Non-pigmented ciliary epithelial cell (primary cell): ENCODE measurements around the gene NADSYN1.

Experiments
- DNase-seq: peaks from one replicate; pipeline ENCODE4 v3.0.0-alpha.2; 2010; ENCODE audit warnings: low read depth

Gene NADSYN1

GRCh38 chr11:71451596-71452198, 1.3 kb upstream of the NADSYN1 start:
- DNase-seq = no peak

- DNase-seq = no peak
These were observed 585 bp upstream of the NADSYN1 start for GRCh38 chr11:71452199-71453036.

DNA sequence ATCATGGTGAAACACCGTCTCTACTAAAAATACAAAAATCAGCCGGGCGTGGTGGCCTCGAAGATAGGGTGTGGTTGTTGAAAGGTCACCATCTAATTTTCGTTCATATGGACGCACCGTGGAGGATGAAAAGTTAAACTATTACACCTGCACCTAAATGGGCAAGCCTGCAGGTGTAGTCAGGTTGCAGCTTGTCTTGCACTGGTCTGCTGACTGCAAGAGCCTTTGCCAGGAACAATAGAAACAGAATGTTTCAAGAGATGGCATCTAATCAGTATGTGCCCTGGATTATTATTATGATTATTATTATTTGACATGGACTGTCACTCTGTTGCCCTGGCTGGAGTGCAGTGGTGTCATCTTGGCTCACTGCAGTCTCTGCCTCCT, 908 bp downstream of the NADSYN1 start:
- no peak for DNase-seq

DNA sequence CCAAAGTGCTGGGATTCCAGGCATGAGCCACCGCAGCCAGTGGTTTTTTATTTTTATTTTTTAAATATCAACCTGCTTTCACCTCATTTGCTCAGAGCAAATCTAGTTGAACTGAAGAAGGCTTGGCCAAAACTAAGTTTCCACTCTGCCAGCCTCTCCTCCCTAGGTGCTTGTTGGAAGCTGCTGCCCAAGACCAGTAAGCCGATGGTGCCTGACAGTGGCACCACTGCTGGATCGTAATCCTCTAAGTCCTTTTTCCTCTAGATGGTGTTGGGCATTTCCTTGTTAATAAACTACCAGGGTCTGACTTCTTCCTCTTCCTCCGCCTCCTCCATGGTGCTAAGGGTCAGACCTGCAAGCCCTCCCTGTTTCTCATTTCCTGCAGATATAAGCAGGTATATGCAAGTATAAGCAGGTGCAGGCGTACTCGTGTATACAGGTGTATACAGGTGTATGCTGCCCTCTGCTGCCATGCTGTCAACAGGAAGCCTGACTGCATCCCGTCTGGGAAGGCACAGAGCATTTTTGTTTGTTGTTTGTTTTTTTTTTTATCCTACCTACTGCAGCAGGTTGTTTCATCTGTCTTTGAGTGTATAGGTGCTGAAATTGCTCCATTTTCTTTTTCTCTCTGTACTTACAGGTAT, 1.6 kb downstream of the NADSYN1 start:
- DNase-seq = no peak

GRCh38 chr11:71456294-71456693, 3.3 kb downstream of the NADSYN1 start:
- DNase-seq = no peak

- no peak for DNase-seq
These were observed 3.8 kb downstream of the NADSYN1 start for GRCh38 chr11:71456831-71457230.

- no peak for DNase-seq
These were observed 5.4 kb downstream of the NADSYN1 start for GRCh38 chr11:71458146-71459070.

DNA sequence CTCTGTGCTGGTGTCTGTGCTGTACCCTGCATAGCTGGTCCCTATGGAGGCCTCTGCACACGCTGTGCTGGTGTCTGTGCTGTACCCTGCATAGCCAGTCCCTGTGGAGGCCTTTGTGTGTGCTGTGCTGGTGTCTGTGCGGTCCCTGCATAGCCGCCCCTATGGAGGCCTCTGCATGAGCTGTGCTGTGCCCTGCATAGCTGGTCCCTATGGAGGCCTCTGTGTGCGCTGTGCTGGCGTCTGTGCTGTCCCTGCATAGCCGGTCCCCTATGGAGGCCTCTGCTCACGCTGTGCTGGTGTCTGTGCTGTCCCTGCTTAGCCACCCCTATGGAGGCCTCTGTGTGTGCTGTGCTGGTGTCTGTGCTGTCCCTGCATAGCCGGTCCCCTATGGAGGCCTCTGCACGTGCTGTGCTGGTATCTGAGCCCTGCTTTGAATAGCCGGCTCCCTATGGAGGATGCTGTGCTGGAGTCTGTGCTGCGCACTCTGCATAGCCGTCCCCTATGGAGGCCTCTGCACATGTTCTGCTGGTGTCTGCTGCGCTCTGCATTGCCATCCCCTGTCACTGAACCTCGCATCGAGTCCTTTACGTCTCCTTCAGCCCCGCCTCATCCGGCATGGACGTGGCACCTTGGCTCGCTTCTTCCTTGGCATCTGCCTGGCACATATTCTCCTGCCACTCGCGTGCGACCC, 6.2 kb downstream of the NADSYN1 start:
- DNase-seq = no peak

GRCh38 chr11:71459767-71460320, 6.8 kb downstream of the NADSYN1 start:
- no peak for DNase-seq

DNA sequence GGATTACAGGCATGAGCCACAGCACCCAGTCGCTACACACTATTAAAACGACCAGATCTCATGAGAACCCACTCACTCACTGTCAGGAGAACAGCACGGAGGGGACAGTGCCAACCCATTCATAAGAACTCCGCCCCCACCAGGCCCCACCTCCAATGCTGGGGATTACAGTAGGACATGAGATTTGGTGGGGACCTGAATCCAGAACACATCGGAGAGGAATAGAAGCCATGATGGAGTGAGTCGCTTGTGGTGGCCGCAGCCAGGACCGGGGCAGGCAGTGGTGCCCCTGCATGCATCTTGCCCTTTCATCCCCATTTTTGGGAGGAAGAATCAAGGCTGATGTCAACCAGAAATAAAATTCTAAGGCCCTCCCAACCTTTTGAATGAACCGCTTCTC, 8.7 kb downstream of the NADSYN1 start:
- DNase-seq = no peak

- no peak for DNase-seq
These were observed 9.7 kb downstream of the NADSYN1 start for GRCh38 chr11:71462726-71463125.

DNA sequence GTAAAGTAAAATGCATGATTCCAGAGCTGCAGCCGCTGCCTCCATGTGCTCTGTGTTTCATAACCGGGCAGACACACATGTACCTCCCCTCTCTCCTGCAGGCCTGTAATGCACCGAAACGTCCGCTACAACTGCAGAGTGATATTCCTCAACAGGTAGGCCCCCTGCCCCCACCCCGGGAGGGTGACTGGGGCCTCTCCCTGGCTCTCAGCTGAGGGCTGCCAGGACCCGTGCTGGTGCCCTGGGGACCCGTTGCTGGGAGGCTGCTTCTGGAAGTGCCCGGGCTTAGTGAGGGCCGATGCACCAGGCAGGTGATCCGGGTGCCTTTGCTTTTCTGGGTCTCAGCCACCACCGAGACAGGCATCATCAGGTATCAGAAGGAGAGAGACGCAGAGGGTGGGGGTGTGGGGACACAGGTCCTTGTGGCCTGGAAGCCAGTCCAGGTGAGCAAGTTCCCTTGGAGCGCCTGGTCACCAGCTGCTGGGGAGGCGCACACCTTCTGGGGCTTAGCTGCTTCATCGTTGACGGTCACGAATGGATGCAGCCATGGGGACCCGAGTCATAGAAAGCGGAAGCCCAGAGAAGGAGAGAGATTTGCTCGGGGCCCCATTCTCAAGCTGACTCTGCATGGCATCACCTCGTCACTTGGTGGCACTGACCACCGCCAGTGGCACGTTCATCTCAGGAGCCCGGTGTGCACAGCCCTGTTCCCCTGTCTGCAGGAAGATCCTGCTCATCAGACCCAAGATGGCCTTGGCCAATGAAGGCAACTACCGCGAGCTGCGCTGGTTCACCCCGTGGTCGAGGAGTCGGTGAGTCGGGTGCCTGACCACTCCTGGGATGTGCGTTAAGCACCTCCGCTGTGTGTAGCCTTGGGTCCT, 10.6 kb downstream of the NADSYN1 start:
- DNase-seq = no peak

DNA sequence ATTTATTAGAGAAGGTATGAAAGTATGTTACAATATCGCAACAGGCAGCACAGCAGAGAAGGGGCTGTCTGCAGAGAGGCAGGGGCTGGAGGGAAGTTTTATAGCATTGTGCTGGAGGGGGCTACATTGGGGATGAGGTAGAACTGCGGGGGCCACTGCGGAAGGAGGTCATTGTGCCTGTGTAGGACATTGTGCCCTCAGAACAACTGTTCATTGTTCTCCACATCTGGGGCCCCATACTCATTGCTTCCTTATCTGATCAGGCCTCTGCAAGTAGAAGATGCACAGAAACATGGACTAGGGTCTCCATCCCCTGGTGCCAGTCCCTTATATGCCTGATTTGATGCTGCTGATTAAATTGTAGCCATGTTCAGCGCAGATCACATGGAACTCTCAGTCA, 12.1 kb downstream of the NADSYN1 start:
- no peak for DNase-seq

DNA sequence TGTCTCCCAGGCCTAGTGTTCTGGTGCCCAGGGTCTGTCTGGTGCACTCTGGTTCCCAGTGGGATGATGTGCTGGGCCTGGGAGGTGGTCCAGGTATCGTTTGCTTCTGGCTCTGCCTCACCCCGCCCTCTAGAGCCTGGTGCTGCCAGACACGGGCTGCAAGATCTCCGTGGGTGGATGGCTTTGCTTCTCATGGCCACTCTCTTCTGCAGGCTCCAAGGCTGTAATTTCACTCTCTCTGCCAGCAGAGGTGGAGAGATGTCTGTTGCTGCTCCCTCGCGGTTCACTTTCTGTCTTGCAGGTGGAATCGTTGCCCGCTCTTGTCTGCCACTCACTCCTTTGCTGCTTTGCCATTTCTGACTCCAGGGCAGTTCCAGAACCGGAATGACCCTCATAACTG, 13.4 kb downstream of the NADSYN1 start:
- DNase-seq = no peak

- no peak for DNase-seq
These were observed 14.2 kb downstream of the NADSYN1 start for GRCh38 chr11:71467164-71467563.

- no peak for DNase-seq
These were observed 17.9 kb downstream of the NADSYN1 start for GRCh38 chr11:71470946-71471345.

DNA sequence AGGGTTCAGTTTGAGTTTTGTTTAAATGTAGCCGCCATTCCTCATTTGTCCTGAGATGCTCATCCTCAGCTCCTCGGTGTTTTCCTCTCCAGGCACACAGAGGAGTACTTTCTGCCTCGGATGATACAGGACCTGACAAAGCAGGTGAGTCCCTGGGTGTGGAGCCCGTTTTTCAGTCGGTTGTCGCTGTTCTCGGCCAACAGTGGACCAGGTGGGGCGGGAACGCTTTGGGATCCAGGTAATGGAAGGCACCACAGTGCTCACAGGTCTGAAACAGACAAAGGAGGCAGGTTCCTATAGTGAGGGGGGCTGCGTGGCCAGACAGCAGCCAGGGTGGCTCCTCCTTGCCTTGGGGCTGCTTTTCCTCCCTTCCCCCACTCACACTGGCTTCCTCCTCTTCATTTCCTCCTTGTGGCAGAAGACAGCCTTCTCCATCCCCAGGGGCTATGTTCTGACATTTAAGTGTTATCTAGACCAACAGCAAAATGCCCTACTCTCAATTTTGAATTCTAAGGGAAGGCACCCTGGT, 19.4 kb downstream of the NADSYN1 start:
- no peak for DNase-seq

DNA sequence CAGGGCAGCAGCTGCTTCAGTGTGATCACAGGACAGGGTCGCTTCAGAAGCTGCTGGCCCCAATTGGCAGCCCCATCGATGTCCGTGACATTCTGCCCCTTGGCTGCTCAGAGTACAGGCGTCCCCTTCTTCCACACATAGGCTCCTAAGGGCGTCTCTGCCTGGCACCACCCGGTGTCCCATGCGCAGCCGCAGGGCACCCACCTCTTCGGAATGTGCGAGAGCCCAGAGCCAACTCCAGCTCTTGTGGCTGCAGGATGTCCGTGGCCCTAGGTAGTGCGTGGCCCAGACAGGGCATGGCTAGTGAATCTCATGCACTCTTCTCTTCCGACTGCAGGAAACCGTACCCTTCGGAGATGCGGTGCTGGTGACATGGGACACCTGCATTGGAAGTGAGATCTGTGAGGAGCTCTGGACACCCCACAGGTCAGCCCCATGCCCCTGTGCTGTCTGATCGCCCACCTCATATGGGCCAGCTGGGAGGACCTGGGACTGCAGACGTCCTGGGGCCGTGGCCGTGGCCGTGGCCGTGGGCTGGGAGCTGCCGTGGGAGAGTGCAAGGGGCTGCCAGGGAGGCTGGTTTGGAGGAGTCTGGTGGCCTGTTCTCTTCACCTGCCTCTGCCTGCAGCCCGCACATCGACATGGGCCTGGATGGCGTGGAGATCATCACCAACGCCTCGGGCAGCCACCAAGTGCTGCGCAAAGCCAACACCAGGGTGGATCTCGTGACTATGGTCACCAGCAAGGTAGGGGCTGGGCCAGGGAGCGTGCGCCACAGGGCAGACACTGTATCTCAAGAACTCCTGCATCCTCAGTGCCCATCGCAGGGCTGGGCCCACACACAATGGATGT, 20.2 kb downstream of the NADSYN1 start:
- no peak for DNase-seq

GRCh38 chr11:71473793-71474080, 20.7 kb downstream of the NADSYN1 start:
- DNase-seq = no peak
